NCI-H2227 (cell line): ENCODE results near the gene ETV3.

Source experiments
- DNase-seq: peaks from one replicate; lab custom pipeline; 2025; ENCODE audit not compliant: unreplicated experiment; lab: John Stamatoyannopoulos, UW

The ETV3 gene

DNA sequence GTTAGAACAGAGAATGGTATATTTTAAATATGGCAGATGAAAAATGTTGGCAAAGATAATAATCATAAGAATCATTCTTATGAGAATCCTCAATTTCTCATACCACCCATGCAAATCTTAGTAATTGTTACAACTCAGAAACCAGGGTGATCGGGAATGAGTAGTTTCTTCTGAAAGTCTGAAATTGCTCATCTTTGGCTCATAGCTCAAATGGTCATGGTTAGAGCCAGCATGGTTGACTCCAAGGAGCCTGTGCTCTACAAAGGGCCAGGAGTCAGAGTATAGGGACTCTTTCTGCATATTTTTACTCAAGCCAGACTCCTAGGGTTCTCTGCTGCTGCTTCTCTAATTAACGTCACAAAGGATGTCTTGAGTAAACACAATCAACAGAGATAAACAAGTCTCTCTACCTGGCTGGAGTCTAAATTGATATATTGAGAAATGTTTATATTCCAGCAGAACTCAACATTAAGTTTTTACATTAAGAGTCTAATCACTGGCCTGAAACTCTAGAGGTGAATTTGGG lies 1.9 kb upstream of the ETV3 start:
- DNase-seq, result no peak

- no peak for DNase-seq
Observed at GRCh38 chr1:157139052-157139715, 989 bp upstream of the ETV3 start.

DNA sequence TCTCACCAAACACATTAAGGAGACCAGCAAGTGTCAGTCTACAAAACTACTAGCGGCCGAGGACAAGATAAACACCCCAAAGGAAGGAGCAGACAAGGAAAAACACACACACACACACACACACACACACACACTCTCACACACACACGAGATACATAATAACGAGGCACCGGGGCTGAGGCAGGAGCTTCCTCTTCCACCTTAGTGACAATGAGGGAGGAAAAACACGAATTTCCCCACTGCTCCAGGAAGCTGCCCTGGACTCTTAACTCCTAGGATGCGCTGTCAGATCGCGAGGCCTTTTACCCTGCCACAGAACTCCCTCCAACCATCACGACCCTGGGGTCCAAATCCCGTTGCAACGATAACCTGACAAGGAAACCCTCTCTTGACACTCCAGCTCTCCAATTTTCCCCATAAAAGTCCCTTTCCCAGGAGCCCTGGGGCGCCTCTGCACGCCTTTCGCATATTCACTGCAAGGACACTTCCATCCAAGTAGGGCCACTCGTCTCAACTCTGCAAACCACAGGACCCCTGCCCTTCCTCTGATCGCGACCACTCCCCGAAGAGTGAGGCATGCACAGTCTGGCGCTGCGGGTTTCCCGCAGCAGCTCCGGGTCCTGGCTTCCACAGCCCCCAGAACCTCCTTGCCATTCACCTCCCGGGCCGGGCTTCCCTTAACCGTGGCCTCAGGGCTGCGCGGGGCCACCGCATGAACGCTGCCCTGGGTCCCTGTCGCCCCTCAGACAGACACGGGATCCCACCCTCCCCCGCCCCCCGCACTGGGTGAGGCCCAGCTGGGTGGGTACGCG lies 581 bp downstream of the ETV3 start:
- DNase-seq, result peak; percentile 39

DNA sequence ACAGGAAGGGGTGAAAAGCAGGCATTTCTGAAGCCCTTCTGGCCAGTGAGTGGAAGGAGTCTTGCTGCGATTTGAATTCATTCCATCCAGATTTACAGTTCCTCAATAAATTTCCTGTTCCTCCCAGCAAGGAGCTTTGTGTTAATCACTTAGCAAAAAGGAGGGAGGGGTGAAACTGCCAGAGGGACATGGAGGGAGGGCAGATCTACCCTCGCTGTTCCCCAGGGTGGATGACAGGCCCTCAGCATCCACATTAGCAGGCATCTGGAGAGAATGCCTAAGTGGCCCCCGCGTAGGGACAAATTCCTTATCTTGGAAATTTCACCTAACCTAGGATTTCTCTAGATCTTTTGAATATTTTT lies 1.2 kb downstream of the ETV3 start:
- peak; percentile 39 for DNase-seq

GRCh38 chr1:157136133-157136532 lies 2.1 kb downstream of the ETV3 start:
- peak; percentile 19 for DNase-seq

DNA sequence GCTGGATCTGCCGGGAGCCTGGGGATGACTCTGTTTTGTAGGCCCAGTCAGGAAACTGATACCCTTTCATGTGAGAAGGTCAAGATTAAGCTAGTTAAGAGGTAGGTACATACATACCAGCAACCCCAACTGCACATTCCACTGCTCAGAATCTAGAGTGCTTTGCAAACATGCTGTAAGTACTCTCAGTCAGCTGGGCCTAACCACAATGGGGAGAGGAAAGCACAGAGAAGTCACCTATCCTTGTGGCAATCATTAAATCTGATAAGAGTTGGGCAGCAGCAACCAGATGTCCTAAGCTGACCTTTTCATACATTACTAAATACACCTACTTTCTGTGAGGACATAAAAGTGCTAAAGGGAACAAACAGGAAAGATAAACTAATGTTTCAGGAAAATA lies 2.5 kb downstream of the ETV3 start:
- DNase-seq, result no peak

DNA sequence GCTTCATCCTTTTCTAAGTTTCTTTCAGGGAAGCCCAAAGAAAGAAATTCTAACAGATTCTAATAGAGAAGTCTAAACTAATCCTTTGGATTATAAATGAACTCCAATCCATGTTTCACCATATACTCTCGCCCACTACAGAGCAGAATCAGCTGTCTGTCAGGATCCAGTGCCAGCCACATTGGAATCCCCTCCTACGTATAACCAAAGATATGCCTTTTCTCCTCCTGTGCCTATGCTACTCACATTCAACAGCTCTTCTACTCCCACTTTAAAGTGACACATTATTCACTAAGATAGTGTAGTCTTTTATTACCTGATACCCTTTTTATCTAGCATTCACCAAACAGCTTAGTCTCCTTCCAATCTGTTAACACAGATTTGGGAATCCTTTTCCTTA lies 3.1 kb downstream of the ETV3 start:
- no peak for DNase-seq

GRCh38 chr1:157134442-157134841 lies 3.8 kb downstream of the ETV3 start:
- DNase-seq, result no peak

DNA sequence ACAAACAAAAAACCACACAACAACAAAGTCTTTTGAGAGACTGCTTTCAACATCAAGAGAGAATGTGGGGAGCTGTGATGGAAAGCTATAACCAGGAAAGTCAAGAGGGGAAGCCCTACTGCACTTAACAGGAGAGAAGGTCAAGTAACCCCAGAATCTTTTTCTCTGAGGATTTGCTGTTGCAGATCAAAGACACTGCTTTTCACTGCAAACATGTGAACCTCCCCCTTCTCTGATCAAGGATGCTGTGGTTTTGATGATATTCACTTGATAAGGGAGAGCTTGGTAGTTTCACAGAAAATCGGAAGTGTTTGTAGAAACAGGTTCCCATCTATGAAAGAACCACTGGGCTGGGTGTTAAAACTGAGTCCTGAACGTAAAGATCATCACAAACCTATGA lies 4.8 kb downstream of the ETV3 start:
- DNase-seq, result no peak

DNA sequence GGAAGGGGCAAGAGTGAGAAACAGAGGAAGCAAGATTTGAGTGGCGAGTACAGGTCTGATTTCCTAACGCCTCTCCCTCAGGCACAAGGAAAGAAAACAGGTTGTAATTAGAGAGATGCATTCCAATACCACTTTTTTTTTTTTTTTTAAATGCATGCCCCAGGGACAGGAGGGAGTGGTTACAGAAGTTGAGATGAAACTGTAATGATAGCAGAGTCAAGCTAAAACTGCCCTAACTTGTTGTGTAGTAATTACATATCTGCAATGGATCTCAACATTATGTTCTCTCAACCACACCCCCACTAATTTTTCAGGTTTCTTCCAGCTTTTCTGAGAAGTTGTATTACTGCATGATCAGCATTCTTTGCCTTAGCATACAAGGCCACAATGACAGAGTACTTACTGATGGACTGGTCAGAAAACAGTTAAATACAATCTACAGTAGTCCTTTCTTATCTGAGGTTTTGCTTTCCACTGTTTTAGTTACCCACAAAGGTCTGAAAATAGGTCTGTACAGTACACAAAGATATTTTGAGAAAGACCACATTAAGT lies 5.5 kb downstream of the ETV3 start:
- no peak for DNase-seq

DNA sequence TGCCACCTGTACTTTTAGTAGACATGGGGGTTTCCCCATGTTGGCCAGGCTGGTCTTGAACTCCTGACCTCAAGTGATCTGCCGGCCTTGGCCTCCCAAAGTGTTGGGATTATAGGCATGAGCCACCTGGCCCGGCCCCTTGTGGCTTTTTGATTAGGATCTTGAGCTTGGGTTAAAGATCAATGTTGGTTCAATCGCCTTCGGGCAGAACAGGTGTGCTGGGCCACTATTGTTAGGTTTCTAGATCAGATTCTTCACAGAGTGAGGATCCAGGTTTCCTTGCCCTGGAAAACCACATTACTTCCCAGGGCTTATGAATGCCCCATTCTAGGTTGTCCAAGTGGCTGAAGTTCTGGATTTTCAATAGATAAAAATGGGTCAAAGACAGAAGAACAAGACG lies 6.1 kb downstream of the ETV3 start:
- DNase-seq, result no peak

DNA sequence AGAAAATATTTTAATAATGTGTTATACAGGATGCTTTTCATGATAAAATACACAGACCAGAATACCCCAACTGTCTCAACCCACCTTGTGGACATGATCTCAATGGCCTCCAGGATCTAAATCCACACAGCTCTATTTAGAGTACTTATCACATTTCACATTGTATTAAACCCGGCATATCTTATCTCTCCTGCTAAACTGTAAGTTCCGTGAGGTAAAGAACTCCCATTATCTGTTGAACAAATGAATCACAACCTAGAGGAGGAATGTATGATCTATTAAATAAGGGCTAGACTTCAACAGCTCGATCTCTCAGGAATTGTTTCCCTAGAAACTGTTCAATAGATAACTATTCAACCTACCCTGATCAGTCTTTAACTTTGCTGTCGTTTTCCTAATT lies 6.9 kb downstream of the ETV3 start:
- DNase-seq, result no peak

DNA sequence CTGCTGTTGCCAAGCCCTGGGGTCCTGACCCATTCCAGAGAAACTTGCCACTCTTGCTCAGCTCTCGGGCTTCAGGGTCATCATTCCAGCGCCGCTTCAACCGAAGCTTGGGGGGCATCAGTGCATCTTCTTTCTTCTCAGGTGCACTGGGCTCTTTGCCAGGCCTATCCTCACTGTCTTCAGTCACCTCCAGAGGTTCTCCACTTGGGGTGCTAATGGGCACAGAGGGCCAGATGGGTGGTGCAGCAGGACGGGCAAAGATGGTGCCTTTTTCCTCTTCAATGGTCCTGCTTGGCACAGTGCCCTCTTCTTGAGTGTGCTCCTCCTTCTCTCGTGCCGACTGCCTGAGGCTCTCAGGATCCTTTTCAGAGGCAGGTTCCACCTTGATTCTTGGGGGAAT lies 13.3 kb downstream of the ETV3 start:
- no peak for DNase-seq

- no peak for DNase-seq
Observed at GRCh38 chr1:157119448-157119847, 18.7 kb downstream of the ETV3 start.

- DNase-seq, result no peak
Observed at GRCh38 chr1:157119008-157119407, 19.2 kb downstream of the ETV3 start.

GRCh38 chr1:157117527-157118057 lies 20.6 kb downstream of the ETV3 start:
- DNase-seq, result no peak

GRCh38 chr1:157116737-157117103 lies 21.5 kb downstream of the ETV3 start:
- no peak for DNase-seq

DNA sequence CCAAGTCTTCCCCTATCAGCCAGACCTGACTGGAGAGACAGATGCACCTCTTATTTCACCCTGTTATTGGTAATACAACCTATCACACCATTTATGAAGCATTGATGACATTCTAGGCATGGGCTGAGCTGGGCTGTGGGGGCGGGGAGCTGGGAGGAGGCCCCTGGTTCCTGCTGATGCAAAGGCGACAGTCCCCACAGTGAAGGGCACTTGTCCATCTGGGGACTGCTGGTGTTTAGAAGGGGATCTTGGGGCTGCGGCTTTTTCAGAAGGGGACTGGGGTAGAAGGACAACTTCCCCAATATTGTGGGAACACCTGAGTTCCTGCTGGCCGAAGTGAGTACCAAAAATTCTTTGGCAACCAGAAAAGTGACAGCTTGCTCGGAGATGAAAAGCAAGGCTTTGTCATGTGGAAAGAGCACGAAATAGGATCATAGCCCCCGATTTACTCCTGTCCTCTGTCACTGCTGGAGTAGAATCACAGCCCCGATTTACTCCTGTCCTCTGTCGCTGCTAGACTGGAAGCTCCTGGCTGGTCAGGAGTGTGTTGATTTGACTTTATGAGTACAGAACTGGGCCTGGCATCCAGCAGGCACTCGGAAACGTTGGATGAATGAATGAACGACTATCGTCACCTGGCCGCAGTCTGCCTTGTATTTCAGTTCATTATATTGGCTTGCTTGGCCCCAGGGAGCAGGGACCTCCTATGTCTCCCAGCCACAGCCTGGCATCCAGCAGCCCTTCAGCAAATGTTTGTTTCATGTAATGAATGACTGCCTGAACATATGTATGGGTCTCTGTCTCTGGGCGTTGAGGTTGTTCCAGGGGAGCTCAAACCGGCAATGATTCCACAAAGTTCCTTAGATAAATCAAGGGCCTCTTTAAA lies 22.1 kb downstream of the ETV3 start:
- DNase-seq, result no peak

DNA sequence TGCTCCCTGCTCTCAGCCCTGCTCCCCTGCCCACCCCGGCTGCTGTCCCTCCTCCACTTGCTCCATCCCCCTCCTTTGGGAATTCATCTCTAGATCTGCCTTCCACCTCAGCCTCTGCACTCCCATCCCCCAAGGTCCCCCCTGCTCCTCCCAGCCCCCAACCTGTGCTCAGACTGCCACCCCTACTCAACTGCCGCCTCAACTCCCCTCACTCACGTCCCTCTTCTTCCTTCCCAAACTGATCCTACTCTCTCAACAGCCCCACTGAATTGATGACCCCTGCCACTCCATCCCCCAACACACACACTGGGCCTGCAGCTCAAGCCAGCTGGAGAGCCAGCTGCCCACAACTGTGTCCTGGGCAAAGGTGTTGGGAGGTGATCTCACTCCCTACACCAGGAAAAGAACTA lies 22.8 kb downstream of the ETV3 start:
- DNase-seq, result no peak

GRCh38 chr1:157114183-157115121 lies 23.7 kb downstream of the ETV3 start:
- no peak for DNase-seq
